ENCODE measurements around the gene SLC35B4.

Gene SLC35B4

DNA sequence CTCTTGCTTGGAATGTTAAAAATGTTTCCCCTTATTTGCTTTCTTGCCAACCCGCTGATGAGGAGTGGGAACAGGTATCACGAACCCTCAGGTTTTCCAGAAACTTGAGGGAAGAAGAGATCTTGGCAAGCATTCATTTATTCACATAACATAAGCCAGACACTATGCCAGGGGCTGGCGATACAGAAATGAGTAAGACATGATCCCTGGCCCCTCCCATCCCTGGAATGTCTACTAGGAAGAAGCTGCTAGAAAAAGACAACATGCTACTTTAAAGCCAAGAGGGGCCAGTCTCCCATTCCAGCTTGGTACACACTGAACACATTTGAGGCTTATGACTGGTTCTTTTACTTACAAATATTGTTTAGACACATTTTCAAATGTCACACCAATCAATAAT is 26.4 kb downstream of the SLC35B4 start:
- no peak for DNase-seq (ENCODE audit: low spot score)

DNA sequence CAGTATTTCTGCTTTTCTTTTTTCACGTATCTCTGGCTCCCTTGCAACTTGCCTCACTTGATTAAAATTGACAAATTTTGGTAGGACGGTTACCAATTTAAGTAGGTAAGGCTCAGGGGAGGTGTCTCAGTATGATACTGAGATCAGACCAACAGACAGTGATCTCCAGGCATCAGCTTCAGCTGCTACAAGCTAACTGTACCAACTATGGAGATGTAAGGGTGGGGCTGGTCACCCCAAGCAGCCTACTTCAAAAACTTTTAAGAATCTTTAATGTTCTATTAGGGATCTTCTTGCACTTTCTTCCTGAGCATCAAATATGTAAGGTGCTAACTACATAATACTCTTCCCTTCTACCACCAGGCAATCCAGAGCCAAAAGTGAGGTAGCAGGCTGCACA is 26.9 kb downstream of the SLC35B4 start:
- DNase-seq (ENCODE audit: low spot score) = no peak

DNA sequence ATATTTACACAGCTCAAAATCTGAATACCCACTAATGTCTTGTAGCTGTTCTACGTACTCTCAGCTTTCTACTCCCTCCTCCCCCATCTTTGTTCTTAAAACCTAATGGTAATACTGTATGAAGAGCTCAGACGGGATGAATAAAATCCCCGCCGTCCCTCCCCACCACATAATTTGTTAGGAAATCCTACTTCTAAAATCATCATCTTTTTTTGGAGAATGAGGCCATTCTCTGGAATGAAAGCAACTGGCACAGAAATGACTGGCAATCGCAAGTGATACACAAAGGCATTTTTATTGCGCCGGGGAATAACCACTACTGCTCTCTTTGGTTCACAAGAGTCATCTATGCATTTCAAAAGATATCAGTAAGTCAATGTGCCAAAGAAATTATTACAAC is 27.3 kb downstream of the SLC35B4 start:
- DNase-seq (ENCODE audit: low spot score) = no peak

DNA sequence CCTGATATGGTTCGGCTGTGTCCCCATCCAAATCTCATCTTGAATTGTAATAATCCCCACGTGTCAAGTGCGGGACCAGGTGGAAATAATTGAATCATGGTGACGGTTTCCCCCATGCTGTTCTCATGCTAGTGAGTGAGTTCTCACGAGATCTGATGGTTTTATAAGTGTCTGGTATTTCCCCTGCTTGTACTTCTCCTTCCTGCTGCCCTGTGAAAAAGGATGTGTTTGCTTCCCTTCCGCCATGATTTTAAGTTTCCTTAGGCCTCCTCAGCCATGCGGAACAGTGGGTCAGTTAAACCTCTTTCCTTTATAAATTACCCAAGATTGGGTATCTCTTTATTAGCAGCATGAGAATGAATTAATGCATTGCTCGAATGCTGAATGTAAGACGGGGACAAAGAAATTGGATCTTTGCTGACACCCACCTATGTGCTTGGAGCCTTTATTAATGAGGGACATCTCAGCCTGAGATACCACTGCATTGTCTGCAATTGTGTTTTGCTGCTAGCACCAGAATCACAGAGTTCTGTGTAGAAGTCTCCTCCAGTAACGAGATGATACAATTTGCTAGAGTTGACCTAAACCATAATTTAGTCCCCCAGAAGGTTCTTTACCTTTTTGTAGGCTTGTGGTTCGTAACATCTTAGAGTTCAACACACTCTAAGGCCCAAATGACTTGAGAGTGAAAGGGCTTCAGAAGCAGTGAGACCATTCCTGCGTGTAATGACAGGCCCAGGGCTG is 28.6 kb downstream of the SLC35B4 start:
- DNase-seq (ENCODE audit: low spot score) = no peak

DNA sequence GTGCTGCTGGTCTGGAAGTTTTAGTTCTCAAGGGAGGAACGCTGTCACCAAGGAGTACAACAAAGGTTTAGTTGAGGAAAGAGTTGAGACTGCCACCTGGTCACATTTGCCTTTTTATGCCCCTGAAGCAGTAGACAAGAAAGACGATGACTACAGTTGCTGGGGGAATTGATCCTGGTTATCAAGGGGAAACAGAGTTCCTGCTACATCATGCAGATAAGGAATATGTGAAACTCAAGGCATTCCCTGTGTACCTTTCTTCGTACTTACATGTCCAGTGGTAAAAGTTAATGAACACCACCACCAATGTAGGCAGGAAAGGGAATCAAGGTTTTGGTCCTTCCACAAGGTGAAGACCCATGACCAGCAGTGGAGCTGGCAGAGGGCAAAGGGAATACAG is 31.8 kb downstream of the SLC35B4 start:
- DNase-seq (ENCODE audit: low spot score) = no peak

DNA sequence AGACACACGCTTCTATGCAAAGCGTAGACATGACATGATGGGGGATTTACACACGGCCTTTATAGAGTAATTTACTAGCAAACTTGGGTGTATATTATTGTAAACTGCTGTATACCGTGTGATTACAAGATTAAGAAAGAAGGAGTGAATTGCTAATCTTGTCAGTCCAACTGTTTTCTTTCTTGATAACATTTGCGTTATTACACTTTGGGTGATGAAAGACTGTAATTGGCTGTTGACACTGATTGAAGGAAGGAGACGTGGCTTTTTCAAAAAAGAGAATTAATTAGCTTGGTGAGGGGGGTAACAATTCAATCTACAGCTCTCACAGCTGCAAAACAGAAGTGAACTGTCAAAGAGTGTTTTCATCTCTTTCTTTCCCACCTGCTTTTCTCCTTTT is 32.7 kb downstream of the SLC35B4 start:
- no peak for DNase-seq (ENCODE audit: low spot score)

DNA sequence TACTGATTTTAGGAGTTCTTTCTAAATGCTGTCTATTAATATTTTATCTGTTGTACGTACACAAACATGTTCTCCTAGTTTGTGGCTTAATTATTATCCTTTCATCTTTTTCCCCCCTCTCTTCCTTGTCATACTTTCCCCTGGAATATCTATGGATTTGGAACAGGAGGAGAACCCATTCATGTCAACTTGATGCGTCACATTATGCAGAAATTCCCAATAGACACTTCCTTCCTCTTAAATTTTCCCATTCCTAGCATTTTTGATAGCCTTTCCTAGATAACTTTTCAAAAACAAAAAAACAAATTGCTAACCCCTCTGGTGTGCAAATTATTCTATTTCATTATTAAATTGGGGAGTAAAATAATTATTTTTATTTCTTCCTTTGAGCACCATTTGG is 36.2 kb downstream of the SLC35B4 start:
- DNase-seq (ENCODE audit: low spot score) = no peak

DNA sequence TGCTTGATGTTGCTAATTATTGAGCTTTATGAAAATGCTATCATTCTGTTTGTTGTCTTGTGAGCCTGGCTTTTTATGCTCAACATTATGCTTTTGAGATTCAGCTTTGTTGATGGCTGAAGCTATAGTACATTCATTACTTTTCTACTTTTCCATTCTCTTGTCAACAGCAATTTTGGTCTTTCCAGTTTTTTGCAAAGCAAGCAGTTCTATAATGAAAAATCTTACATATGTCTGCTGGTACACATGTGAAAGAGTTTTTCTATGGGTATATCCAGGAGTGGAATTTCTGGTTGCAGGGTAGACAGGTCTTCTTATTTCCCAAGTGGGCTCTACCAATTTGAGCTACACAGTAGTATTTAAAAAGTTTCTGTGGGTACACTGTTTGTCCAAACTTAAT is 36.8 kb downstream of the SLC35B4 start:
- DNase-seq (ENCODE audit: low spot score) = no peak

DNA sequence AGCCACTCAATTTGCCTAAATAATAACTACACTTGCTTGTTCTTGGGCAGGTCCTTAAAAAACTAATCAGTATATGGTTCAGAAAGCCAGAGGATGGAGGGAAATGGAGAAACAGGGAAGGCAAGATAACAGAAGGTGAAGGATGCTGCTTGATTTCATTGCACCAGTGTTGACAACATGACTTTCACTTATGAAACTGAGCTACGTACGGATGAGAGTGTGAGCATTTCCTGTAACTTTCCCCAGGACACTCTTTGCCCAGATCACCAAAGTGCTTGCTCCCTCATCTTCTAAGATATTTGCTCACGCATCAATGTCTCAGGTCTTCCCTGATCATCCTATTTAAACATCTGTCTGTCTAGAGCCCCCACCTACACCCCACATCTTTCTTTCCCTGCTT is 37.4 kb downstream of the SLC35B4 start:
- DNase-seq (ENCODE audit: low spot score) = no peak

DNA sequence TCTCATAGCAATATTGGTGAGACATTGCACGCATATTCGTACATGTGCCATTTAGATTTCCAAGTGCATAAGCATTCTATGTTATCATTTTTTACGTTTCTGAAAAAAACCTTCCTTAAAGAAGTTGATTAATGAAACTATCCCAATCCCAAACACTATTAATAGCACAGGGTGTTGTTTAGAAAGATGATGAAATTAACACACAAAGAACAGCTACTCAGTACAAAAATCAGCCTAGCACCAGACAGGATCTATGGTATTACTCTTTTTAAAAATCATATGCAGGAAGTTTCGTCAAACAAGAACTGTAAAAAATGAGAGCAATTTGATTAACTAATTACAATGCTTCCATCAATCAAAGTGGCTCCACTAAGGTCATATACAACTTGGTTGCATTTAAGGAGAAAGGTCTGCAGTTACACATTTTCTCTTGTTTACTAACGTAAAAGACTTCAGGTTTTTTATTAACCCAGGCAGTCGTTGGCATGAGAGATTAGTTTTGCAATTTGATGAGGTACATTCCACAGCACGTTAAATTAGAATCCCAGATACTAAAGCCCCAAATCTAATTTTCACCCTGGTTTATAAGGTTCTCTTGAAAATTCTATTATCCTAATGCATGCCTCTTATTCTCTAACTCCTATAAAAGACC is 38.1 kb downstream of the SLC35B4 start:
- DNase-seq (ENCODE audit: low spot score) = no peak

DNA sequence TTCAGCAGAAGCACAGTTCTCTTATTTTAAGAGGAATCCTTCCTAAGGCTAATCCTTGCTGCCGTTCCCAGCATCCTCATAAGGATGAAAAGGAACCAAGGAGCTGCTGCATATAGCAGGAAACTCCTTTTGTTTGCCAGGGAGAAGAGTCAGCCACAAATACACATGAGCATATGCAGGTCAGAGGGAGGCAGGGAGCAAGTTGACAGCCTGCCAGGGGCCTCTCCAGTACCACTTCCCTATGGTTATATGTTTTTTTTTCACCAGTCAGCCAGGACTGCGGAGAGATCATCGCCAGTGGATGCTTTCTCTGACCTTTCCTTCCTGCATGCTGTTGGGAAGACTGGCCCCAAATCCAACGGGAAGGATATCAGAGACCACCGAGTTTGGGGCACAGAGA is 39.8 kb downstream of the SLC35B4 start:
- DNase-seq (ENCODE audit: low spot score) = no peak

DNA sequence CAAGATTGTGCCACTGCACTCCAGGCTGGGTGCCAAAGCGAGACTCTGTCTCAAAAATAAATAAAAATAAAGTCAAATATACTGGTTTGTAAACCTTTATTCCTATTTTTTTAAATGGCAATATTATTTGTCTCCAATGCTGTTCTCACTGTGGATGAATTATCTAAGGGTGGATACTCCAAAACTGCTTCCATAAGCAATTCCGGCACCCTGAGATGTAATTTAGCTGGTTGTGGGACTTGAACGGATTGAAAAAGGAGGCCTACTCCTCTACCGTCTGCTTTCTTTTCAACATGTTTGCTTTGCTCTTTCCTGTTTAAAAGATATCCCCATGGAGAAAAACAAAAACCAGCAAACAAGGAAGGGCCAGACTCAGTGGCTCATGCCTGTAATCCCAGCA is 54.4 kb downstream of the SLC35B4 start:
- no peak for DNase-seq (ENCODE audit: low spot score)

DNA sequence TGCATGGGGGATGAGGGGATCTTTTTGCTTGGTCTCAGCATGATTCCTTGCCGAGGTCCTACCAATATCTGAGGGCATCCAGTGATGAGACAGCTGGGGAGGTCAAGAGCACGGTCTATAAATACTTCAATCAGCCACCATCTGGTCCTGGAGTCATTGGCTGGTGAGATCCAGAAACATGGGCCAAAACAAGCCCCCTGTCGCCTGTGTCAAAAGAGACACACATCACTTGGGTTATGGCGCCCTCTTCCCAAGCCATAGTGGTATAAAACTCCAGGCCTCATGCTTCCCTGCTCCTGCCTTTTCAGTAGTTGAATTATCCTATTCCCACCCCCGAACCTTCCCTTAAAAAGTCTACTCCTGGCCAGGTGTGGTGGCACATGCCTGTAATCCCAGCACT is 60.9 kb downstream of the SLC35B4 start:
- DNase-seq (ENCODE audit: low spot score) = no peak

DNA sequence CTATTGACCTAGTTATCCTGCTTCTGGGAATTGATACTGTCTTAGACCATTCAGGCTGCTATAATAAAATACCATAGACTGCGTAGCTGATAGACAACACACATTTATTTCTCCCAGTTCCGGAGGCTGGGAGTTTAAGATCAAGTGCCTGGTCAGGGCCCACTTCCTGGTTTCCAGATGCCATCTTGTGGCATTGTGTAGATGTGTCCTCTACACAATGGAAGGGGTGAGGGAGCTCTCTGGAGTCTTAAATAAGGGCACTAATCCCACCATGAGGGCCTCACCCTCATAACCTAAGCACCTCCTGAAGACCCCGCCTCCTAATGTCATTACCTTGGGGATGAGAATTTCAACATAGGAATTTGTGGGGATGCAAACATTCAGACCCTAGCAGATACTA is 62.4 kb downstream of the SLC35B4 start:
- no peak for DNase-seq (ENCODE audit: low spot score)

DNA sequence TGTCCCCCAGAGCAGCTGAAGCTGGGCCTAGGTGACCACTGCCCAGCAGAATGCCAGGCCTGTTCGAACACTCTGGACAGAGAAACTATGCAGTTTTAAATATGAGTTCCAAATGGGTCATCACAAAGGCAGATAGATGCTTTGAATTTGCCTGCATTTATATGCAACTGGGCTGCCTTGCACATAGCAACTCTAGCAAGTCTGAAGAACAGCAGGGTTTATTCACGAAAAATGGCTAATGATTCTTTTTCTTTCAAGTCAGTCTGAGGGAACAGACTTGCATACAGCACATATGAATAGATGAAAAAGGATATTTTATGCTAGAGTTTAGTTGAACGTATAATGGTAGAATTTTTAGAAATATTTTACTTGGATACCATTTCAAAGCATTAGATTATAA is 68.5 kb downstream of the SLC35B4 start:
- DNase-seq (ENCODE audit: low spot score) = no peak

DNA sequence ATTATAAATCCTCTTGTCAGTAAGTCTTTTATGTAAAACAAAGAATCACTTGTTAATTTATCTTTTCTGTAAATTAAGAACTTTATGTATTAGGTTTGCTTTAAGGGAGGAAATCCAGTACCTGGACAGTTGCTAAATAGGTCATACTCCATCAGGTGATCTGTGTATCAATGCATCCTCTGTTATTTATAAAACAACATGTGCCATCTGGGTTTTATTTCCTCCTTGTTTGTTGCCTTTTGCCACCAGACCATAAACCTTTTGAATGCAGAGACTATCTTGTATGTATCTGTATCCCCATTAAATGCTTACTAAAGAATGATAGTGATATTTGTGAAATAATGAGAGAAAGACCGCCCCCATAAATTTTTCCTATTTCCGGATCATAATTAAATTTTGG is 70.0 kb downstream of the SLC35B4 start:
- DNase-seq (ENCODE audit: low spot score) = no peak

DNA sequence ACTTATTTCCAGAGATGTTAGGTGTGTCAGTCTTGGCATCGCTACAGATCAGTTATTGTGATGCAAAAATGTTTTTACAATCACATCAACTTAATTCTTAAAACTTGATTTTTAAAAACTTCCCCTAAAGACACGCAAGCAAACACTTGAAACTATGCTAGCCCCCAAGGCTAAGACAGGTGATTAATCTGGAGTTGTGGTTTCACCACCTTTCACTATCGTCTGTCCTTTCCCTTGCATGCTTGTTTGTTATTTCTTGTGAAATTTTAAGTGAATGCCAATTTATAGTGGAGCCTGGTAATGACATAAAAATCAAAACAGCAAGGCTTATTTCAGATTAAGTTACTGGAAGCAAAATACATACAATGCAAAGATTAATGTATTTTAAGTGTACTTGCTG is 70.4 kb downstream of the SLC35B4 start:
- DNase-seq (ENCODE audit: low spot score) = no peak

DNA sequence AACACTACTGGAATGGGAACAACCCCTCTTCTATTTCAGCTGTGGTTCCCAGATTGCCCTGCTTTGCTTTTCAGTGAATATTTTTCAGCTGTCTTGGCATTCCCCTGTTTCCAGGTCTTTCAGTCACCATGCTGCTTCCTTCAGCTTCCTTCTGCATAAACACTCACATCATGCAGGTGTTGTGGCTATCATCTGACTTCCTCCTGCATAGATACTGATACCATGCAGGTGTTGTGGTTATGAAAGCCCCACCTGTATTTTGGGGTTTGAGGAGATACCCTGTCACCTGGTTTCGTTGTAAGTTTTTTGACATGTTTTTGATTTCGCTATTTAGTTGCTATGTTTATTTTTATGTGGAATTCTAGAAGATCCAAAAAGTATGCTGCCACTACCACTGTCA is 71.5 kb downstream of the SLC35B4 start:
- no peak for DNase-seq (ENCODE audit: low spot score)
